ENCODE measurements around the gene TMEM53.
A peak's percentile ranks its signal among the peaks of the same experiment; 100 is the strongest.
"Not testable (repeated sequence)": the region's sequence is repeated elsewhere in the genome, so short reads cannot be mapped to it uniquely, and the experiment has no call there.

The TMEM53 gene

GRCh38 chr1:44674113-44675000, at the start of gene TMEM53, which contains the start of gene ARMH1:
TSS of gene TMEM53 (minus strand) at chr1:44674481. CDS start at chr1:44674391, 90 bp downstream.
TSS of gene ARMH1 (plus strand) at chr1:44674714. CDS start at chr1:44689698, 14,984 bp downstream.
- peak; percentile 52 for DNase-seq

- DNase-seq = peak; percentile 96
These were observed 49.4 kb upstream of the TMEM53 start for GRCh38 chr1:44723496-44724295.

- peak; percentile 96 for DNase-seq
These were observed 48.8 kb upstream of the TMEM53 start for GRCh38 chr1:44723064-44723463.

GRCh38 chr1:44721485-44722361, 47.4 kb upstream of the TMEM53 start:
- peak; percentile 91 for DNase-seq

GRCh38 chr1:44720281-44720680, 46.0 kb upstream of the TMEM53 start:
- no peak for DNase-seq

GRCh38 chr1:44719318-44719717, 45.0 kb upstream of the TMEM53 start:
- DNase-seq = no peak

GRCh38 chr1:44718091-44718490, 43.8 kb upstream of the TMEM53 start:
- DNase-seq = no peak

- no peak for DNase-seq
These were observed 43.4 kb upstream of the TMEM53 start for GRCh38 chr1:44717653-44718052.

GRCh38 chr1:44717156-44717555, 42.9 kb upstream of the TMEM53 start:
- DNase-seq = no peak

- peak; percentile 64 for DNase-seq
These were observed 40.8 kb upstream of the TMEM53 start for GRCh38 chr1:44714944-44715571.

- no peak for DNase-seq
These were observed 40.3 kb upstream of the TMEM53 start for GRCh38 chr1:44714532-44714931.

- no peak for DNase-seq
These were observed 39.1 kb upstream of the TMEM53 start for GRCh38 chr1:44713321-44713781.

- DNase-seq = no peak
These were observed 33.9 kb upstream of the TMEM53 start for GRCh38 chr1:44707959-44708831.

- no peak for DNase-seq
These were observed 33.0 kb upstream of the TMEM53 start for GRCh38 chr1:44707112-44707881.

- DNase-seq = no peak
These were observed 31.7 kb upstream of the TMEM53 start for GRCh38 chr1:44705938-44706337.

GRCh38 chr1:44705470-44705869, 31.2 kb upstream of the TMEM53 start:
- no peak for DNase-seq

GRCh38 chr1:44701141-44701573, 26.9 kb upstream of the TMEM53 start:
- DNase-seq = no peak

GRCh38 chr1:44700573-44700972, 26.3 kb upstream of the TMEM53 start:
- no peak for DNase-seq

GRCh38 chr1:44699375-44699774, 25.1 kb upstream of the TMEM53 start:
- DNase-seq = not testable (repeated sequence)

GRCh38 chr1:44698138-44698537, 23.9 kb upstream of the TMEM53 start:
- DNase-seq = no peak
